Myocyte (in vitro differentiated cells): ENCODE data around the gene RCHY1. TPM values are rescaled to one million over a fixed set of nuclear protein-coding genes. Genes with fewer than 3 reads are reported as not detected.
"Not testable (repeated sequence)": the region's sequence is repeated elsewhere in the genome, so short reads cannot be mapped to it uniquely, and the experiment has no call there.

ENCODE experiments used
- DNase-seq: peaks from one replicate; pipeline ENCODE4 v3.0.0-alpha.2; 2012; ENCODE audit warnings: low read depth
- total RNA-seq: library from RNA; depleted of rRNA; stranded (reverse); fragments of >200 nt; gene quantifications from 2 replicates; pipeline ENCODE4 v1.2.3, GENCODE V29; 2014

Gene RCHY1
- total RNA-seq, 1 donor from 2014 or later = 44.8 TPM

DNA sequence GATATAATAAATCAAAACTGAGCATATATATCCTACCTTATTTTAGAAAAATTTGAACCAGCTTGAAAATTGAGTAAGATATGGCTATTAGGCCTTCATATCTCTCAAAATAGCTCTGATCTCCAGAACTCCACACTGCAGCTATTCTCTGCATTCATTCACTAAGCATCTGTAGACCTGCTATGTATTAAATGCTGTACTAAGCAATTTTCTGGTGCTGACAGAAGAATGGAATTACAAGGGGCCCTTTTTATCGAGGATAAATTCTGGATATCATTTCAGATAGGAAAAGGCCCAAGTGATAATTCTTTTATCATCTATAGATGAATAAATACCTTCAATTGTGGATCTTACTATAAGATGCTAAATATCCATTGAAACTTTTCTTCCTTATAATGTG is 1.9 kb upstream of the RCHY1 start:
- no peak for DNase-seq

DNA sequence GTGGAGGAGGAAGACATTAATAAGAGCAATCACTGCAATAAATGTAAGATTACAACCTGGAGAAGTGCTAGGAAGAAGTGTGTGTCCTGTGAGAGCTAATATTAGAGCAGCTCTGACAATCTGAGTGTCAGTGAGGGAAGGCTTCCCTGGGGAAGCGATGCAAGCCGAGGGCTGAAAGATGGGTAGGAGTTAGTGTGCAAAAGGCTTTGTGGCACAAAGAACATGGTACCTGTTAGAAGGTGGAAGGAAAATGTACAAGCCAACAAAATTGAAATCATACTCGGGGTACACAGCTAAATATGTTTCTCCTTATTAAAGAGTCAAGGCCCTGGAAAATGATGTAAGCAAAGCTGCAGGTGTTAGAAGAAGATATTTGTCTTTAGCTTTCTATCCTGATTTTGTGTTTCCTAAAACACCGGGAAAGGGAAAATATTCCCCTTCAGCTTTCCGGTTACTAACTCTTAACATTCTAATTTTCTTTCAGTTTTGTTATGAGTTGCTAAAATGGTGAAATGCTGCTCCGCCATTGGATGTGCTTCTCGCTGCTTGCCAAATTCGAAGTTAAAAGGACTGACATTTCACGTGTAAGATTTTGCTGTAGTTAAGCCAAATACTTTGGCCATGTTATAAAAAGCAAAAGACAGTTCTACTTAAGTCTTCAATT is 878 bp upstream of the RCHY1 start:
- DNase-seq = no peak

DNA sequence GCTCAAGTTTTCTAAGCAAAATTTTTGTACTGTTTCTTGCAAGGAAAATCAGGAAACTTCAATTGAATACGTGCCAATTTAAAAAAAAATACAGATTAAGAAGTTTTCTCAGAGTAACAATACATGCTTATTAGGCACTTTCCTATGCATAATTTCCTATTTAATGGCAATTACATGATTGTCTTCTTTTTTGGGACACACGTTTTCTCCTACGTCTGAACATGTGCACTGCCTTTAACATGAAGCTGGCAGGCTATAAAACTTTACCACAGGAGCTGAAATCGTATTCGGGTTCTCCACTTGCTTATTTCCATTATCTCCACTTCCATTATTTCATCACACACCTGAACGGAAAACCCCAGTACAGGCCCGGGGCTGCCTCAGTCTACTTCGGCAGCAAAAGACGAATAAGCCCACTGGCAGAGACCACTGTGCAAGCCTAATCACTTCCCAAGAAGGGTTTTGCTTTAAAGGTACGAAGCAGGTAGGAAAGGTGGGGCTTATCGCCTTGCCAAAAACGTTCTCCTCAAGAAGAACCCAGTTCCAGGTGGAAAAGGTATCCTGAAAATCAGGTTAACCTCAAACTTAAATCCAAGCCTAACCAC is 575 bp downstream of the RCHY1 start:
- peak; percentile 13 for DNase-seq

DNA sequence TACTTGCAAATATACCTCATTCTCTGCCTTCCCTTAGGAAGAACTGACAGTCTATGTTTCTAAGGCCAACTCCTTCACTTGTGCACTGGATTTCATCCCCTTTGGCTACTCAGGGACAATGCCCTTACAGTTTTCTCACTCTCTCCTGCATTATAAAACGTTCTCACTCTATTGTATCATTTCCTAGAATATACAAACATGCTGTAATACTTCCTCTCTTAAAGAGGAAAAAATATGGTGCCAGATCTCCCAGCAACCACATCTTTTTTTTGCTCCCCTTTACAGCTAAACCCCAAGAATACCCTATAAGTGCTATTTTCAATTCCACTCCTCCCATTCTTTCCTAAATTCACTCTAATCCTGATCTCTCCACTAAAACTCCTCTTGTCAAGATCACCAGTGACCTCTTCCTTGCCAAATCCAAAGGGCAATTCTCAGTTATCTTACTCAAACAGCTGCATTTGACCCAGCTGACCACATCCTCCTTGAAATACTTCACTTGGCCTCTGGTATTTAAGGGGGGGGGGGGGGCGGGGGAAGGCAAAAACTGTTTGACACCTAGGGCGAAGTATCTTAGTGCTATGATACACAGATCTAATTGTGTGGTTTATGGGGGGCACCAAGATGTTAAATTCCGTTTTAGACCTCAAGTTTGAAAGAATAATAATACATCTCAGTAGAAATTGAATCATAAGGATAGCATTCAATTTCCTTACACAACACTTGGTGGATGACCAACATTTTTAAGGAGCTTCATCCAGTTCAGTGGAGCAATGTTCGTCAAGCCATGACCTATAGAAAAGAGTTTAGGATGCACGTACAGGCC is 1.6 kb downstream of the RCHY1 start:
- peak; percentile 84 for DNase-seq

DNA sequence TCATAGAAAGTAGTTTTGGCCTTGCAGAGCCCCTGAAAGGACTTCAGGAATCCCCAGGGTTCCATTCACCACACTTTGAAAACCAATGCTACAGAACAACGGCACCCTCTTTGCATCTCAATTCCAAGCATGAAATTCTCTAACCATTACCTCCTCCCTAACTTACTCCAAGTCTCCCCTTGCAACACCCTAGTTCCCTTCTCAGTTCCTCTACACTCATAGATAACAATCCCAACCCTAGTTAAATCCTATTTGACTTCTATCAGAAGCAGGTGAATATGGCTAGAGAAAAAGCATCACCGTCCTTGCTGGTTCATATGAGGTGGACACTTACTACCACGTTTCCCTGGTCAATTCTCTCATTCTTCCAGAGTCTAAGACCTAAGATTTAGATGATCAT is 2.4 kb downstream of the RCHY1 start:
- DNase-seq = no peak

DNA sequence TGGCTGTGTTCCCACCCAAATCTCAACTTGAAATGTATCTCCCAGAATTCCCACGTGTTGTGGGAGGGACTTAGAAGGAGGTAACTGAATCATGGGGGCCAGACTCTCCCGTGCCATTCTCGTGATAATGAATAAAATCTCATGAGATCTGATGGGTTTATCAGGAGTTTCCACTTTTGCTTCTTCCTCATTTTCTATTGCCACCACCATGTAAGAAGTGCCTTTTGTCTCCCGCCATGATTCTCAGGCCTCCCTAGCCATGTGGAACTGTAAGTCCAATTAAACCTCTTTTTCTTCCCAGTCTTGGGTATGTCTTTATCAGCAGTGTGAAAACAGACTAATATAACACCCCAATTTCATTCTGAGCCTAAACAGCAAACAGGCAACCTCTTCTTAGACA is 4.6 kb downstream of the RCHY1 start:
- not testable (repeated sequence) for DNase-seq

DNA sequence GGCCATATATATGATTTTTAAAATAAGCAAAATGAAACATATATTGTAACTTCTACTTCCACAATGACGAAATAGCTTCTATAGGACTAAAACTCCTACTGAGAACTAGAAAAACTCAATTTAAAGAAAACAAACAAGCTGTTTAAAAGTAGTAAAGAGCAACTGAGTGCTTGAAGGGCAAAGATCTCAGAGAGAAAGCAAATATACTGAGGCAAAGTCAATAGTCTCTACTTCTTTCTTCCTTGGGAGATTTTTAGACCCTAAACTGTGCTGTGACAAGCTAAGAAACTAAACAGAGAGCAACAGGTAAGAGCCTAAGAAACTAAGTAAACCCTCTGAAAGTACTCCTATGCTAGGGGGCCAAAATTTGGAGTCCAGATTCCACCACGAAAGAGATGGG is 8.6 kb downstream of the RCHY1 start:
- no peak for DNase-seq

DNA sequence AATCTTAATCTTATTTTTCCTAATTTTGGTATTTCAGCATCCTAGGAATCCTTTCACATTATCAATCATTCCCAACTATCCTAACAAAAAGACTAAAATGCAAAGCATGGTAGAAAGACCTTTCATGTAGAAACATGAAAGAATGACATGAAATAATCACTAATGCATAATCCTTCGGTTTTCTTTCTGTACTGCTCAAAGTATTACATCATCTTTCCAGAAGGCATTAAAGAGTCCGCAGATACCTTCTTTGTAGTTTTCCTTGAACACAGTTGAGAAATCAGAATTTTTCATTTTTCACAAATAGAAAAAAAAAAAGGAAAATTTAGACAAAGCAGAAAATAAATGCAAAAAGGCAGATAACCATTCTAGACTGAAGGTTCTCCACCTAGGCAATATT is 11.5 kb downstream of the RCHY1 start:
- DNase-seq = no peak

DNA sequence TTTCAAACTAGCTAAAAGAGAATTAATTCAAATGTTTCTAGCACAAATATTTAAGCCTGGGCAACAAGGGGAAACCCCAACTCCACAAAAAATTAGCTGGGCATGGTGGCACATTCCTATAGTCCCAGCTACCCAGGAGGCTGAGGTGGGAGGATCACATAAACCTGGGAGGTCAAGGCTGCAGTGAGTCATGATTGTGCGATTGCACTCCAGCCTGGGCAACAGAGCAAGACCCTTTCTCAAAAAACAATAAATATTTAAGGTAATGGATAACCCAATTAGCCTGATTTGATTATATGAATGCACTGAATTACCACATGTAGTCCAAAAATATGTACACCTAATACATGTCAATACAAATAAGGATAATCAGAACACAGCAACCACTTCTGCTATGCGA is 14.3 kb downstream of the RCHY1 start:
- no peak for DNase-seq

DNA sequence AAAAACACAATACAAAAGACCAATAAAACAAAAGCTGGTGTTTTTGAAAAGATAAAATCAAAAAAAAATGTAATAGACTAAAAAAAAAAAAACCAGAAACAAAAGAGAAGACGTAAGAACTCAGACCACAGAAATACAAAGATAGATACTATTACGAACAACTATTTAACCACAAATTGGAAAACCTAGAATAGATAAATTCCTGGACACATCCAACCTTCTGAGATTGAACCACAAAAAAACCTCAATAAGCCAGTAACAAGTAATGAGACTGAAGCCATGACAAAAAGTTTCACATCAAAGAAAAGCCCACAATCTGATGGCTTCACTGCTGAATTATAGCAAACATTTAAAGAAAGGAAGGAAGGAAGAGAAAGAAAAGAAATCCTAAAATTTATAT is 16.2 kb downstream of the RCHY1 start:
- peak; percentile 14 for DNase-seq

DNA sequence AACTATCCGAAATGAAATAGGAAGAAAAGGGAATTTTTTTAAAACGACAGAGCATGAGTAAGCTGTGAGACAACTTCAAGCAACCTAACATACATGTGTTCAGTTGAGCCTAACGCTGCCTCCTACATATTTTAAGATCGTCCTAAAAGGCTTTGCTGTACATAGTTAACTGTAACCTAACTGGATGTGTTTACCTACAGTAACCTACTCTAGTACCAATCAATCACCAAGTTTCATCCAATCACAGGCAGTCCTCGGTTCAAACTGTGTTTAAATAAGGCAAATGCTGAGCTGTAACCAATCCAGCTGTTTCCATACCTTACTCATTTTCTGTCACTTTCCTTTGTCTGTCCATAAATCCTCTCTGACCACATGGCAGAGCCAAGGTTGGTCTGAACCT is 17.1 kb downstream of the RCHY1 start:
- DNase-seq = no peak

DNA sequence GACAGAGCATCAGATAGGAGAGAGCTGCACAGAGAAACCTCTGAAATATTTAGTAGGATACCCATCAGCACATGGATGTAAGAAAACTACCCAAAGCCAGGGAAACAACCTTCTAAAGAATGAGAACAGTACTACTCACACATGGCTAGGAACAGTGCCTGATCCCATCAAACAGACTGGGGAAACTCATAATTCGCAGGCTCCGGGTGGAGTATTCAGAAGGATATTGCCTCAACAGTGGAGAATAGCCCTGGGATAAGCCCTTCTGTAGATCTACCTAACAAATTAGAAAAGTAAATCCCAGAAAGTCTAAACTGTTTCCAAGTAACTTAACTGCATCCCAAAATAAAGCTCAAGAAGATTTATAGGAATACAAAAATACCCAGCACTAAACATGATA is 17.8 kb downstream of the RCHY1 start:
- no peak for DNase-seq

DNA sequence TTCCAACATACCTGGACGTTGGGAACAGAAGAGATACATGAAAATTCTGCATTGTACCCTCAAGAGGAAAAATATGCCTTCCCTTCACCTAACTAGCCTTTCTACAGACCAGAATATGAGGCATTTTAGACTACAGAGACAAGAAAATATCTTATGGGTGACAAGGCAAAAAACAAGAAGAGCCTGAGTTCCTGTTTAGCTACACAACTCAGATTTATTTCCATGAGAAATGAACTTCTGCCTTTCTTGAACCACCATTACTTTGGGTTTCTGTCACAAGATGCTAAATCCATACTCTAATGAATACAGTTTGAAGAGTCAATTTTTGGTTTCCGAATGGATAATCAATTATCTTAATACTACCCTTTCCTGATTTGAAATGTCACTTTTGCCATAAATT is 18.7 kb downstream of the RCHY1 start:
- no peak for DNase-seq

DNA sequence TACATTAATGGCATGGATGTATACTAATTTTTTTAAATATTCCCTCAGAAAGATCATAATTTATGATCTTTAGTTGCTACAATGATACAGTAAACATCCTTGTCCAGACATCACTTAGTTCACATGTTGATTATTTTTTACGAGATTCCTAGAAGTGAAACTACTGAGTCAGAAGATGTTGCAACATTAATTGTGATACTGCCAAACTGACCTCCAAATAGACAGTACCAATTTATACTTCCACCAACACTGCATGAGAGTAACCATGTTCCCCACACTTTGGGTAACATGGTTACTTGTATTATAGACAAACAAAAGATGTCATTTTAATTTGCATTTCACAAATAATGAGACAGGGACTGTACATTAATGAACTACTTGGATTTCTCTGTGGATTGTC is 19.6 kb downstream of the RCHY1 start:
- peak; percentile 22 for DNase-seq

DNA sequence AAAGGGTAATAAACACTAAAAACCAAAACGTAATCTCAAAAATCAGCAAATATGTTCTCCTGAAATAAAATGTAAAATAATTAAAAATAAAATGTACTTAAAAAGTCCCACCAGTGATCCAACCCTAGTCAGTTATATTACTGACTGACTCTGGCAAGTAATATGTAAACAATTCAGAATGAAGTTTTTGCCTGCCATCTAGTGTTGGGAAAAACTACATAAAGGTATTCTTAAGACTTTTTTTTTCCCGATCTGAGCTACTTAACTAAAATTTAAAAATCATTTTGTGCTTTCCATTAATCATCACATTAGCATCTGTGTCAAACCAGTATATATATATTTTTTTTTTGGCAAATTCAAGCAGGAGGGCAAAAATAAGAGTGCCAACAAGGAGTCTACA is 24.0 kb downstream of the RCHY1 start:
- peak; percentile 30 for DNase-seq

DNA sequence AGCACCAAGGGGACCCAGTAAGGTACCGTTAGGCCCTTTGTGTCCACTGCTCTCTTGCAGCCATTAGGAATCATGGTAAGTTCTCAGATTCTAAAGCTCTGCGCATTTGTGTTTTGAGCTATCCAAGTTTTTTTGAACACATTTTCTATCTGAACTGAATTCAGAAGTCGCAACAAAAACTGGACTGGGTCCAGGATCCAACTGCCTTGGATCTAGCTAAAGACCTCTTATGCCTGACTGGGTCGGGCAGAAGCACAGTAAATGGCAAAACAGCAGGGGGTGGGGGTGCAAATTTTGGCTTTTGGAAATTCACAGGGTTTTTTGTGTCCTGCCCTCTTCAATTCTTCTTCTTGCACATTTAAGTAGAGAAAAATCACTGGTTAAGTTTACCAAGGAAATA is 30.0 kb downstream of the RCHY1 start:
- DNase-seq = no peak

DNA sequence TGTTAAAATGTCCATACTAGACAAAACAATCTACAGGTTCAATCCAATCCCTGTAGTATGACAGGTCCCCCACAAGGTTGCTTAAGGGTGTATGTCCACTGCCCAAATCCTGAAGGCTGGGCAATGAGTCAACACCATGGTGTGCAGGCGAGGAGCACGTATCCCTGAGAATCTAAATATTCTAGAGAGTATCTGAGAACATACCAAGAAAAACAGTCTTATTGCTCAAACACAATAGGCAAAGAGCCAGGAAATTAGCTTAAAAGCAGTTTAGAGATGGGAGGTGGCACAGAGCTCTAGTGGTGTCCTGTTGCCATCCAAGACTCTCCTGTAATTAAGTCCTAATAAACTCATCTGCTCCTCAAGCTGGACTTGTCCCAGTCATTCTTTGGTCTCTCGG is 37.0 kb downstream of the RCHY1 start:
- DNase-seq = no peak

DNA sequence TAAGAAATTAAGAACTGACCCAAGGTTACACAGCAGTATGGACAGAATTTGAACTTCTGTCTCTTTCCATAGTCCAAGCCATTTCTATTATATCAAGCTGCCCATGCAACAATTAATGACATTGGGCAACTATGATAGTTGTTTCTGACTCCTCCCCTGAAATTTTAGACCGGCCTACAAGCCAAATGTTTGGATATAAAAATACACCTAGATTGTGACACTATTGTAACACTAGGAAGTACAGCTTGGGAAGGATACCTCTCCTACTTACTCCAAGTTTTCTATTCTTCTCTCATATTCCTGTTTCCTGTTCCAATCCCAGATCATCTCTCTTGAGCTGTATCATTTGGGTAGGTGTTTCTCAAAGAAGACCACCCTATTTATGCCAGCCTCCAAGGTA is 43.5 kb downstream of the RCHY1 start:
- DNase-seq = no peak

DNA sequence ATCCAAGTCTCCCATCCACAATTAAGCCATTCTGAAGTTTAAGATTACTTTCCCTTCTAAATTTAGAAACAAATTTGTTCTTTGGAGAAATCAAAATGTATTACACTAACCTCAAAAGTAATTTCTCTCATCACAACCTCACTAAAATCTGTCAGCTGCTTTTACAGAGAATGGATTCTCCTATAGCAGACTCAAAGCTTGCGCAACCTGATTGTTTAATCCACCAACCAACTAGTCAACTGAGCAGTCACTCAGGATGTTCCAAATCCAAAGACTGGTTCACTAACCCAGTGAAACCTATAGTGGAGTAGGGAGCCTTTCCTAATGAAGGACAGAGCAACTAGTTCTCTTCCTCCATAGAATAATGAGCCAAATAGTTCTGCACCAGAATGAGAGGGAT is 44.3 kb downstream of the RCHY1 start:
- no peak for DNase-seq

DNA sequence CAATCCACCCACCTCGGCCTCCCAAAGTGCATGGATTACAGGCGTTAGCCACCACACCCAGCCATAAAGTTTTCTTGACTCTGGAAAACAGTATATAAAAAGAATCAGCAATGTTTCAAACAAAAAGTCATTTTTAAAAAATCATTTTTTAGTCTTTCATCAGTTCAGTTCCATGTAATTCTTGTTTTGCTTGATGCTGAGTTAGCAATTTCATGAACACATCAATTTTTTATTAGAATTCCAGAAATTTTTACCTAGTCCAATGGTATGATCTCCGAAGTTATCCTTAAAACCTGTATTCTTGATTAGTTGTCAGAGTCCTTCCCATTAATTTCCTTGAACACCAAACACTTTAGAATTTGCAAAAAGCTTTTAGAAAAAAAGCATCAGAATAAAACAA is 56.8 kb downstream of the RCHY1 start:
- DNase-seq = no peak

DNA sequence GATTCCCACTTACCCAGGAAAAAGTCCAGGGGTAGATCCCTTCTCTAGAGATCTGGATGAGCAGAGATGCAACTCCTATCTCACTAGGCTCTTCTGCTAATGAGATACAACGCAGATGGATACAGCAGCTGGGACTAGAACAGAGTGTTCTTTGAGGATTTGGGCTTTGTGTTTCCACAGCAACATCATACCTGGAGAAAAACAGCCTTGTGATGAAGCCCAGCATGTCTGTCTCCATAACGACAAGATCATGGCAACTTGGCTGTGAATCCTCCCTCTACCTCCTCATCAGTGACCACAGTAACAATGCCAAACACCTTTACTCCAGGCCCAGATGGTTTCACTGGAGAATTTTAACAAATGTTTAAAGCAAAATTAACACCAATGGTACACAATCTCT is 80.1 kb downstream of the RCHY1 start:
- DNase-seq = no peak

DNA sequence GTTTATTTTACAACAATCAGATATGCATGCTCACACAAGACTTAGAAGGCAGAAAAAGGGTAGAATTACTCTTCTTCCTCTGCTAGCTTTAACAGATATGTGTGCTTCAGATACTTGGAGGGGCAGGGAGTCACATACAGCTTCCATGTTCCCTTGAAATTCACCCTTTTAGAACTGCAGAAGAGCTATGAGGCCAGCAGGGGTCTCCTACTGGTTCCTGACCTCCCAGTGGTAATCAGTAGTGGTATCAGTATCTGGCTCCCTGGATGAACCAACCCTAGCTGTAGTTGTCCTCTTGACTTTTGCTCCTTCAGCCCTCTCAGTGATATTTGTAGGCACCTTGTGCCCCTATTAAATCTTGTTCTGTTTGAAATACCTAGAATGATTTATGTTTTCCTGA is 81.5 kb downstream of the RCHY1 start:
- DNase-seq = peak; percentile 9

DNA sequence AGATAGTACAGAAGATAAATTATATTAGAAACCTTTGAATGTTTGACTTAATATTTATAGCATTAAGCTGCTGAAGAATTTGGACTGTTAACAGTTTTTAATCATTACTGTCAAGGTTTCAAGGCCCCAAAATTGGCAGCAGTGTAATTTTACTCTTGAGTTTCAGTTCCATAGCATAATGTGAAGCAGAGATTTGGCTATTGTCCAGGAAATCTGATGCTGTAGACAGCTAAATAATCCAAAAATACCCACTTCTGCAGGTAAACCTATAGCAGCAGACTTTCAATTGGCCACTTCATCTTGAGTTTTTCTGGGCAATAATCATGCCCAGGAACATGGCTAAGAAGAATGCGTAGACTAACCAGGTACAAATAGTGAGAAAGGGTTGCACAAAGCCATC is 85.0 kb downstream of the RCHY1 start:
- no peak for DNase-seq
